Keratinocyte (primary cell): ENCODE measurements around the gene CPED1.

ENCODE experiments used
- CTCF ChIP-seq, 3 experiments: IDR thresholded peaks in 1 of 3; conservative IDR thresholded peaks in 1 of 3; optimal IDR thresholded peaks in 1 of 3; 2 replicates in 2 of 3; 3 replicates in 1 of 3; pipeline versions ENCODE3 to v1.5.1; 2011; ENCODE audit warnings: low read length in 3 of 3, mild to moderate bottlenecking in 3 of 3, moderate library complexity in 2 of 3, control low read depth in 1 of 3, inconsistent platforms in 1 of 3; ENCODE audit not compliant: insufficient read depth in 2 of 3; ENCODE audit errors: extremely low read depth in 1 of 3
- EZH2 ChIP-seq: IDR thresholded peaks from one replicate; pipeline ENCODE4 v1.6.1; 2012; ENCODE audit warnings: inconsistent platforms, mild to moderate bottlenecking, low read length, moderate library complexity

DNA sequence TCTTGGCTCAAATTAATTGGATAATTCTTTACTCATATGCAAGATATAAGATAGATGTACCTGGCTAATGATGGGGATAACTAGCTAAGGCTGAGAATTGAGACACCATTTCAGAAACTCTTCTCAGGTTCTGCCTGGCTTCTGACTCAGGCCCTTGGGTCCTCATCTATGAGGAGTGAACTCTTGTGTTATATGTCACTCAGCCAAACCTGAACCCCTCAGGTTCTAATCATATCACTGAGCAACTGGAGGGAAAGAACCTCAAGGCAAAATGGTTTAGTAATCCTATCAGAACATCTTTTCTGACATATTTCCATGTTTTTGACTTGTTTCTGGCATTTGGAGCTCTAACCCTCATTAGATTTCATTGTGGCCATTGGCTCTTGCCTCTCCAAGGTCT, 100.4 kb downstream of the CPED1 start:
- no peak for TF ChIP-seq CTCF (optimal IDR thresholded peaks at IDR 0.05 in 1 of 3, IDR thresholded peaks at IDR 0.05 in 1 of 3, conservative IDR thresholded peaks at IDR 0.05 in 1 of 3; ENCODE audit: extremely low read depth in 1 of 3, insufficient read depth in 2 of 3, low read length in 3 of 3)
- TF ChIP-seq EZH2, result no peak
